GM12878 (cell line): ENCODE data around the gene FNDC3B. TPM values are rescaled to one million over a fixed set of nuclear protein-coding genes. Genes with fewer than 3 reads are reported as not detected.

Source experiments
- CEBPB ChIP-seq, 2 experiments: fragments of 150-350 bp in 1 of 2; IDR thresholded peaks; 2 replicates each; pipeline ENCODE4 v1.6.1; 2012 to 2014; ENCODE audit warnings: low read depth in 2 of 2, low read length in 2 of 2, borderline replicate concordance in 1 of 2, inconsistent platforms in 1 of 2
- E2F4 ChIP-seq: IDR thresholded peaks from 2 replicates; pipeline ENCODE4 v1.6.1; 2012; ENCODE audit warnings: low read depth, low read length, improper control_type of control experiment
- EED ChIP-seq: sonication (generic); IDR thresholded peaks from 2 replicates; pipeline ENCODE4 v1.6.1; 2016; ENCODE audit warnings: antibody characterized with exemption, low read depth
- EP300 ChIP-seq, 2 experiments: fragments of 150-350 bp in 1 of 2; IDR thresholded peaks; 2 replicates each; pipeline ENCODE4 v1.6.1; 2011 to 2012; ENCODE audit warnings: low read depth in 2 of 2, low read length in 2 of 2, borderline replicate concordance in 1 of 2, improper control_type of control experiment in 1 of 2, inconsistent platforms in 1 of 2; ENCODE audit not compliant: control insufficient read depth in 1 of 2
- JUND ChIP-seq: IDR thresholded peaks from 2 replicates; pipeline ENCODE4 v1.6.1; 2012; ENCODE audit warnings: low read depth, mild to moderate bottlenecking, low read length, improper control_type of control experiment, moderate library complexity
- MEF2A ChIP-seq: IDR thresholded peaks from 2 replicates; pipeline ENCODE4 v1.6.1; 2011; ENCODE audit warnings: low read depth, mild to moderate bottlenecking, low read length, moderate library complexity; ENCODE audit not compliant: insufficient read depth
- MLLT1 ChIP-seq: fragments of 450-650 bp; IDR thresholded peaks from 2 replicates; pipeline ENCODE4 v1.6.1; 2016; ENCODE audit warnings: mild to moderate bottlenecking
- MTA2 ChIP-seq: fragments of 450-650 bp; IDR thresholded peaks from 2 replicates; pipeline ENCODE4 v1.6.1; 2016; ENCODE audit warnings: low read depth, mild to moderate bottlenecking, moderate library complexity
- NFIC ChIP-seq: IDR thresholded peaks from 2 replicates; pipeline ENCODE4 v1.6.1; 2012; ENCODE audit warnings: low read depth, mild to moderate bottlenecking, inconsistent platforms, low read length, moderate library complexity
- NKRF ChIP-seq: fragments of 450-650 bp; conservative IDR thresholded peaks from 2 replicates; pipeline ENCODE4 v1.6.1; 2017; ENCODE audit warnings: mild to moderate bottlenecking, moderate library complexity
- NR2C2 ChIP-seq: IDR thresholded peaks from 2 replicates; pipeline ENCODE4 v1.6.1; 2011; ENCODE audit warnings: borderline replicate concordance, low read depth; ENCODE audit not compliant: control insufficient read depth, insufficient read length
- PAX5 ChIP-seq: IDR thresholded peaks from 2 replicates; pipeline ENCODE4 v1.6.1; 2011; ENCODE audit warnings: low read depth, low read length, borderline replicate concordance
- PBX3 ChIP-seq: IDR thresholded peaks from 2 replicates; pipeline ENCODE4 v1.6.1; 2011; ENCODE audit warnings: mild to moderate bottlenecking, low read depth, low read length, moderate library complexity; ENCODE audit not compliant: insufficient replicate concordance
- RBBP5 ChIP-seq: fragments of 200-600 bp; sonication (generic); conservative IDR thresholded peaks from 2 replicates; pipeline ENCODE4 v1.6.1; 2016
- SP1 ChIP-seq: IDR thresholded peaks from one replicate; pipeline ENCODE4 v1.6.1; 2011; ENCODE audit warnings: low read depth, low read length
- SREBF2 ChIP-seq: IDR thresholded peaks from 2 replicates; pipeline ENCODE4 v1.6.1; 2012; ENCODE audit warnings: mild to moderate bottlenecking, low read length
- SRF ChIP-seq, 2 experiments: IDR thresholded peaks; 2 replicates each; pipeline ENCODE4 v1.6.1; 2011; ENCODE audit warnings: low read depth in 2 of 2, low read length in 2 of 2, mild to moderate bottlenecking in 1 of 2, moderate library complexity in 1 of 2
- STAT1 ChIP-seq: fragments of 450-650 bp; conservative IDR thresholded peaks from 2 replicates; pipeline ENCODE4 v1.6.1; 2014; ENCODE audit warnings: antibody characterized with exemption, mild to moderate bottlenecking
- TBL1XR1 ChIP-seq: IDR thresholded peaks from 2 replicates; pipeline ENCODE4 v1.6.1; 2012; ENCODE audit warnings: low read depth, low read length, improper control_type of control experiment
- USF1 ChIP-seq: IDR thresholded peaks from 2 replicates; pipeline ENCODE4 v1.6.1; 2011; ENCODE audit warnings: borderline replicate concordance, low read depth, mild to moderate bottlenecking, moderate library complexity, mixed read lengths, low read length; ENCODE audit not compliant: insufficient read depth; ENCODE audit errors: extremely low read length
- YBX1 ChIP-seq: fragments of 450-650 bp; IDR thresholded peaks from 2 replicates; pipeline ENCODE4 v1.6.1; 2016; ENCODE audit warnings: antibody characterized with exemption
- YY1 ChIP-seq: IDR thresholded peaks from 2 replicates; pipeline ENCODE4 v1.6.1; 2011; ENCODE audit warnings: low read depth, mild to moderate bottlenecking, low read length
- ZBED1 ChIP-seq: IDR thresholded peaks from 2 replicates; pipeline ENCODE4 v1.6.1; 2016; ENCODE audit warnings: borderline replicate concordance
- ZNF384 ChIP-seq: IDR thresholded peaks from 2 replicates; pipeline ENCODE4 v1.6.1; 2012; ENCODE audit warnings: low read depth, mild to moderate bottlenecking, low read length, improper control_type of control experiment, borderline replicate concordance
- polyA plus RNA-seq, 11 experiments: library from polyadenylated mRNA; depleted of rRNA in 4 of 11; unstranded in 6 of 11; stranded (reverse) in 5 of 11; fragments of >200 nt; fragmentation: Nextera tagmentation in 4 of 11; fragmentation: Illumina TruSeq in 1 of 11; extraction: Ambion mirVana in 4 of 11; extraction: Trizol in 1 of 11; gene quantifications; 1 replicate in 1 of 11; 2 replicates in 10 of 11; pipeline versions ENCODE4 v1.2.1 to v1.2.3, GENCODE V29; 2011 to 2016; ENCODE audit warnings: inconsistent platforms in 2 of 11, missing spikeins in 2 of 11, low read depth in 1 of 11
- total RNA-seq, 4 experiments: library from RNA; depleted of rRNA in 3 of 4; stranded (reverse); fragments of >200 nt in 3 of 4; fragmentation: Illumina TruSeq in 1 of 4; extraction: Trizol in 1 of 4; gene quantifications; 2 replicates each; pipeline versions ENCODE4 v1.2.1 to v1.2.3, GENCODE V29; 2013 to 2021

FNDC3B gene
- total and polyA plus RNA-seq, 10 of the 15 experiments (the other 5 are each of a cell fraction or from before 2014, with no cell fraction given), result 7.9 to 35.0 (median 18.5) TPM

- TF ChIP-seq SRF (IDR thresholded peaks at IDR 0.05; ENCODE audit: low read depth in 2 of 2, low read length in 2 of 2), result 0 out of 4 replicates have a peak, but pooled peaks of 1 of the 2 experiments have one; percentile 9
- TF ChIP-seq ZNF384, result no peak
- no peak for TF ChIP-seq SREBF2
- peak; percentile 76 for TF ChIP-seq EED
- no peak for TF ChIP-seq E2F4
- peak; percentile 42; the same call in 1 of the 2 replicates for TF ChIP-seq PAX5
- TF ChIP-seq NKRF, result no peak
- no peak for TF ChIP-seq PBX3
- 0 out of 2 replicates have a peak, but pooled peaks have one; percentile 26 for TF ChIP-seq TBL1XR1
- peak in 1 of 2 experiments; percentile 26; a peak in 1 of 4 replicates for TF ChIP-seq CEBPB (IDR thresholded peaks at IDR 0.05; ENCODE audit: borderline replicate concordance in 1 of 2, low read depth in 2 of 2, low read length in 2 of 2)
- no peak for TF ChIP-seq YBX1
- peak; percentile 78 for TF ChIP-seq MTA2
- TF ChIP-seq USF1, result no peak
- 0 out of 2 replicates have a peak, but pooled peaks have one; percentile 12 for TF ChIP-seq MEF2A
- no peak for TF ChIP-seq MLLT1
- peak; percentile 75 for TF ChIP-seq NFIC
- TF ChIP-seq JUND, result peak; percentile 72; the same call in 1 of the 2 replicates
- TF ChIP-seq YY1, result no peak
- TF ChIP-seq STAT1, result no peak
- TF ChIP-seq NR2C2, result no peak
- no peak for TF ChIP-seq RBBP5
- no peak for TF ChIP-seq ZBED1
- no peak for TF ChIP-seq SP1
- TF ChIP-seq EP300 (IDR thresholded peaks at IDR 0.05; ENCODE audit: borderline replicate concordance in 1 of 2, control insufficient read depth in 1 of 2, low read depth in 2 of 2, low read length in 2 of 2), result peak in 1 of 2 experiments; percentile 82; a peak in 2 of 4 replicates
Measured at GRCh38 chr3:172270557-172271166, 231.3 kb downstream of the FNDC3B start (continued).
